Suprapubic skin (tissue), 4 donors: ENCODE results near the gene RASGEF1B.

Experiments
- EP300 ChIP-seq: sonication (generic); formaldehyde crosslinking; IDR thresholded peaks from one replicate; pipeline ENCODE4 v1.6.1; 2017; ENCODE audit warnings: antibody characterized with exemption
- POLR2A ChIP-seq, 2 donors: fragments of 450-650 bp; IDR thresholded peaks; one replicate each; pipeline ENCODE4 v1.6.1; 2017; ENCODE audit warnings: antibody characterized with exemption in 2 of 2, mild to moderate bottlenecking in 2 of 2, moderate library complexity in 2 of 2
- POLR2AphosphoS5 ChIP-seq, 3 donors: sonication (generic); formaldehyde crosslinking; IDR thresholded peaks; one replicate each; pipeline ENCODE4 v1.6.1; 2017; ENCODE audit warnings: antibody characterized with exemption in 3 of 3
- TF ChIP-seq, protein P1 (sequence below), 2 donors: fragments of 200-600 bp in 1 of 2; fragments of 450-650 bp in 1 of 2; sonication (generic) in 1 of 2; IDR thresholded peaks; one replicate each; pipeline ENCODE4 v1.5.1; 2016 to 2019; ENCODE audit warnings: antibody characterized with exemption in 2 of 2, mild to moderate bottlenecking in 1 of 2, moderate library complexity in 1 of 2

DNA sequence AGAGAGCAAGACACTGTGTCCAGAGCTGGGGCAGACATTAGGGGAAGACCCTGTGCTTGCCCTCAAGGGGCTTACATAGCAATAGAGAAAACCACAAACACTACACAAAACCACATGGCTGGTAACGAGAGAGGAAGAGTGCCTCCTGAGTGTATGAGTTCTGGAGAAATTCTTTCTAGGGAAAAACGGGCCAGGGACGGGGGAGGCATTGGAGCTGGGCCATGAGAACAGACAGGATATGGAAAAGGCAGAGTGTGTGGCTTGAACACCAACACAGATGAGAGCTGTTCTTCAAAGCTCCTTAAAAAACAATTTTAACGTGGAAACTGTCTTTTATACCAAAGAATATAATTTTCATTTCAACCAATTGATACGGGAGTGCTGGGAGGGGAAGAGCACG, 42.7 kb downstream of the RASGEF1B start:
- TF ChIP-seq EP300, result no peak
- TF ChIP-seq, protein P1, sequence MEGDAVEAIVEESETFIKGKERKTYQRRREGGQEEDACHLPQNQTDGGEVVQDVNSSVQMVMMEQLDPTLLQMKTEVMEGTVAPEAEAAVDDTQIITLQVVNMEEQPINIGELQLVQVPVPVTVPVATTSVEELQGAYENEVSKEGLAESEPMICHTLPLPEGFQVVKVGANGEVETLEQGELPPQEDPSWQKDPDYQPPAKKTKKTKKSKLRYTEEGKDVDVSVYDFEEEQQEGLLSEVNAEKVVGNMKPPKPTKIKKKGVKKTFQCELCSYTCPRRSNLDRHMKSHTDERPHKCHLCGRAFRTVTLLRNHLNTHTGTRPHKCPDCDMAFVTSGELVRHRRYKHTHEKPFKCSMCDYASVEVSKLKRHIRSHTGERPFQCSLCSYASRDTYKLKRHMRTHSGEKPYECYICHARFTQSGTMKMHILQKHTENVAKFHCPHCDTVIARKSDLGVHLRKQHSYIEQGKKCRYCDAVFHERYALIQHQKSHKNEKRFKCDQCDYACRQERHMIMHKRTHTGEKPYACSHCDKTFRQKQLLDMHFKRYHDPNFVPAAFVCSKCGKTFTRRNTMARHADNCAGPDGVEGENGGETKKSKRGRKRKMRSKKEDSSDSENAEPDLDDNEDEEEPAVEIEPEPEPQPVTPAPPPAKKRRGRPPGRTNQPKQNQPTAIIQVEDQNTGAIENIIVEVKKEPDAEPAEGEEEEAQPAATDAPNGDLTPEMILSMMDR (IDR thresholded peaks at IDR 0.05), result no peak
- TF ChIP-seq POLR2A (IDR thresholded peaks at IDR 0.05), result no peak
- TF ChIP-seq POLR2AphosphoS5 (IDR thresholded peaks at IDR 0.05), result no peak
